Neutrophil (primary cell): ENCODE results near the gene INAVA.

Source experiments
- H3K27ac ChIP-seq: fragments of 200-600 bp; sonication (generic); 2 replicates; pipeline ENCODE4 v1.5.1; 2016; ENCODE audit warnings: mild to moderate bottlenecking, moderate library complexity
- H3K27me3 ChIP-seq: fragments of 200-600 bp; sonication (generic); 2 replicates; pipeline ENCODE4 v1.6.0; 2016; ENCODE audit warnings: mild to moderate bottlenecking
- H3K36me3 ChIP-seq: fragments of 200-600 bp; sonication (generic); 2 replicates; pipeline ENCODE4 v1.5.1; 2017
- H3K4me1 ChIP-seq, 2 experiments: fragments of 200-600 bp in 1 of 2; sonication (generic) in 1 of 2; 1 replicate in 1 of 2; 2 replicates in 1 of 2; pipeline versions ENCODE4 v1.5.1 to v1.6.1; 2013 to 2016; ENCODE audit warnings: low read depth in 1 of 2, low read length in 1 of 2, mild to moderate bottlenecking in 1 of 2, moderate library complexity in 1 of 2; ENCODE audit not compliant: control insufficient read depth in 1 of 2, insufficient read depth in 1 of 2
- H3K4me3 ChIP-seq, 2 experiments: fragments of 200-600 bp in 1 of 2; sonication (generic) in 1 of 2; 1 replicate in 1 of 2; 2 replicates in 1 of 2; pipeline ENCODE4 v1.5.1; 2013 to 2016; ENCODE audit warnings: low read depth in 1 of 2, low read length in 1 of 2, mild to moderate bottlenecking in 1 of 2, moderate library complexity in 1 of 2
- H3K9me3 ChIP-seq: fragments of 200-600 bp; sonication (generic); 2 replicates; pipeline ENCODE4 v1.5.1; 2016
- TF ChIP-seq, protein P1 (sequence below): fragments of 200-600 bp; sonication (generic); IDR thresholded peaks from 2 replicates; pipeline ENCODE4 v1.5.1; 2016; ENCODE audit warnings: antibody characterized with exemption

Gene INAVA

DNA sequence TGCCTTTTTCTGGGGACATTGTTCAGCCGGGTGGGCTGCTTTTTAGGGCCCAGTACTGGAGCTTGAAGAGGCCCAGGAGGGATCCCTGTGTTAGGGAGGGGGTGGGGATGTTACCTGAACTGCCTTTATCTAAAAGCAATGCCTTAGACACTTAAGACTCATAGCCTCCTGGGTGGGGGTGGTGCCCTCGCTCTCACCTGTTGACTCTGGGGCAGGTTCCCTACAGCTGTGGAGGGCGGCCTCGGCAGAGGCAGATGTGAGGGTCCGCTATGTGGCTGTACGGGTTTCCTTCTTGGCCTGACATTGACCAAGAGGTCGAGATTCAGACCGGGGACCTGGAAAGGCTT, 716 bp downstream of the INAVA start:
- no peaks in the 10 kb centered on the region for H3K27me3 ChIP-seq
- no peak overlapping the region for H3K27ac ChIP-seq
- no peaks in the 10 kb centered on the region for H3K9me3 ChIP-seq
- no peak overlapping the region for H3K4me3 ChIP-seq
- TF ChIP-seq, protein P1, sequence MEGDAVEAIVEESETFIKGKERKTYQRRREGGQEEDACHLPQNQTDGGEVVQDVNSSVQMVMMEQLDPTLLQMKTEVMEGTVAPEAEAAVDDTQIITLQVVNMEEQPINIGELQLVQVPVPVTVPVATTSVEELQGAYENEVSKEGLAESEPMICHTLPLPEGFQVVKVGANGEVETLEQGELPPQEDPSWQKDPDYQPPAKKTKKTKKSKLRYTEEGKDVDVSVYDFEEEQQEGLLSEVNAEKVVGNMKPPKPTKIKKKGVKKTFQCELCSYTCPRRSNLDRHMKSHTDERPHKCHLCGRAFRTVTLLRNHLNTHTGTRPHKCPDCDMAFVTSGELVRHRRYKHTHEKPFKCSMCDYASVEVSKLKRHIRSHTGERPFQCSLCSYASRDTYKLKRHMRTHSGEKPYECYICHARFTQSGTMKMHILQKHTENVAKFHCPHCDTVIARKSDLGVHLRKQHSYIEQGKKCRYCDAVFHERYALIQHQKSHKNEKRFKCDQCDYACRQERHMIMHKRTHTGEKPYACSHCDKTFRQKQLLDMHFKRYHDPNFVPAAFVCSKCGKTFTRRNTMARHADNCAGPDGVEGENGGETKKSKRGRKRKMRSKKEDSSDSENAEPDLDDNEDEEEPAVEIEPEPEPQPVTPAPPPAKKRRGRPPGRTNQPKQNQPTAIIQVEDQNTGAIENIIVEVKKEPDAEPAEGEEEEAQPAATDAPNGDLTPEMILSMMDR = no peak
- no peaks in the 10 kb centered on the region for H3K36me3 ChIP-seq
- peaks cover 40 to 64% of the 10 kb centered on the region in 2 experiments for H3K4me1 ChIP-seq

DNA sequence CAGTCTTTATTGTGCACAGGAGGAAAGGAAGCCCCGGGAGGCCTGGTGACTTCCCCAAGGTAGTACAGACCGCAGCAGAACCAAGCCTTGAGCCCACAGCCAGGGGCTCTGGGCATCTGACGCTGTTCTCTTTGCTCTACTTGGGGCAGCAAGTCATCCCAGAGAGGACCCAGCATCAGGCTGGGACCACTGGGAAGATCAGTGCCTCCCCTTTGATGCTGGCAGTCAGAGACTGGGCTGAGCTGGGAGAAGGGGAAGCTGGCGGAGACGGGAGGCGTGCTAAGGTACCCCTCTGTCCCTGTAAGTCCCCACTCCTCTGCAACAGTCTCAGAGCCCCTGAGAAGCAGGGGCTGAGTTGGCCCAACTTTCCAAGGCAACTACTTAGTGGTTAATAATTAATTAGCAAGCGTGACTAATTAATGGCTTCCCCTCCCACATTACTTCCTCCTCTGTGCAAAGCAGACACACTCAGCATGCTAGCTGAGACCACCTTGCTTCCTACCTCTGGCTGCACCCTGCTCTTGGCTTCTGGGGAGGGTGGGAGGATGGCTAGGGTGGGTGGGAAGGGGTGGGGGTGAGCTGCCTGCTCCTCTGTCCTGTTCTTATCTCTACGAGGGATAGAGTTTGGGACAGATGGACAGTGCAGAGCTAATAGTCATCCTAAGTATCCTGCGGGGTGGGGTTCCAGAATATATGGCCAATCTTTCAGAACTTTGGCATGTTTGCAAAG, 1.3 kb downstream of the INAVA start:
- Histone ChIP-seq H3K36me3 (no peaks in the 10 kb centered on the region), H3K27ac (no peak overlapping the region), H3K4me3 (no peak overlapping the region), H3K9me3 (no peaks in the 10 kb centered on the region), H3K4me1 (peaks cover 36 to 59% of the 10 kb centered on the region in 2 experiments), H3K27me3 (no peaks in the 10 kb centered on the region)
- TF ChIP-seq, protein P1 = no peak

DNA sequence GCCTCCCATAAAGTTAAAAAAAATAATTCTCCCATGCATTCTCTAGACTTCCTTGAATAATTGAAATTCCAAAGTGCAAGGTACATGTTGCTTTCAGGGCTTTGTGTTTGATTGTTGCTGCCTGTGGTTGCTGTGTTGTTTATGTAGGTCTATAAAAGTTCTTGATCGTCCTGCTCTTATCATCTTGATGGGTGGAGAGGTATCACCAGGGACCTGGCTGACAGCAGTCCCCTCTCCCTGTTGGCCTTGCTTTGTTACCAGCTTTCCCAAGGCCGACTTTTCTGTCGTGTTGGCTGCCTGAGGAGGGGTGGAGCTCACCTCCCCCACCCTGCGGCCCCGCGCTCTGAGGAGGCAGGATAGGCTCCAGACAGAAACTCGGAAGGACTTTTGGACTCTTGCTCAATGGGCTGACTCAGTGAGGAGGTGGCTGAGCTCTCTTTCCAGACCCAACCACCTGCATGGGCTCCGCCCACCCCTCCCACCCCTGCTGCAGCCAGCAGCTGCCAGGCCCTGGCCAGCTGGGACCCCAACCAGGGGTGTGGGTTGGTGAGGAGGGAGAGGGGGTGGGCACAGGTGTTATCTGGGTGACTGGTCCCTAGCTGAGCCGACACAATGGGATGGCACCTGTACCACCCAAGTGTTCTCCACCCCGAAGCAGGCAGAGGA, 2.0 kb downstream of the INAVA start:
- Histone ChIP-seq H3K4me1 (peaks cover 31 to 52% of the 10 kb centered on the region in 2 experiments), H3K9me3 (no peaks in the 10 kb centered on the region), H3K27ac (no peak overlapping the region), H3K27me3 (no peaks in the 10 kb centered on the region), H3K4me3 (no peak overlapping the region), H3K36me3 (no peaks in the 10 kb centered on the region)
- TF ChIP-seq, protein P1 = no peak

DNA sequence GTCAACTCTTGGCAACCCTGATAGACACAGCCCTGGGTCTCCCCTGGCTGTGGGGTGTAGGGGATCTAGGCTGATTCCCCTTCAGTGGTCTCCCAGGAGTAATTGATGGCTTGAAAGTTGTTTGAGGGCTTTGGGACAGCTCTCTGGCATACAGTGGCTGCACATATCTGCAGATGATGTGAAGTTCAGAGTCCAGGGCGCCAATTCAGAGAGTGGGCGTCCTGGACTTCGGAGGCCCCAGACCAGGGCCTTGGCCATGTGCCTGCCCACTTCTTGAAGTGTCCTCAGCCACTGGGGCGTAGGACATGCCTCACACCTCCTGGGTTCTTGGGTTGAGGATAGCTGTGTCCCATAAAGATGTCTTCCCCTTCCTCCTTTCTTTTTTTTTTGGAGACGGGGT, 2.6 kb downstream of the INAVA start:
- TF ChIP-seq, protein P1 = no peak
- Histone ChIP-seq H3K36me3 (no peaks in the 10 kb centered on the region), H3K4me3 (no peak overlapping the region), H3K4me1 (peaks cover 25 to 46% of the 10 kb centered on the region in 2 experiments), H3K27me3 (no peaks in the 10 kb centered on the region), H3K9me3 (no peaks in the 10 kb centered on the region), H3K27ac (no peak overlapping the region)

DNA sequence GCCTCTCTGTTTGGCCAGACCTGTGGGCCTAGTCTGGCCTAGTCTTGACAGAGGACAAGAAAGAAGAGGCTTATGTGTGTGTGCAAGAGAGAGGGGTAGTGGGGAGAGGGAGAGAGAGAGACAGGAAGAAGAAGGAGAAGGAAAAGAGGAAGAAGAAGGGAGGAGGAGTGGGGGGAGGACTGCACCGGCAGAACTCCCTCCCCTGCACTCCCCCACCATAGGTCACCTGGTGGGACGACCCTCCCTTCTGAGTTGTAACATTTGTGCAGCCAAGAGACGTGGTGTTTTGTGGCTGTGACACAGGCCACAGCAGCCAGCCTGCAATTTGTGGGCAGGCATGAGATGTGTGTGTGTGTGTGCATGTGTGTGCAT, 4.3 kb downstream of the INAVA start:
- no peaks in the 10 kb centered on the region for H3K9me3 ChIP-seq
- no peaks in the 10 kb centered on the region for H3K36me3 ChIP-seq
- no peaks in the 10 kb centered on the region for H3K27me3 ChIP-seq
- peak overlapping the region; percentile 13 for H3K27ac ChIP-seq
- H3K4me1 ChIP-seq = peaks cover 35 to 57% of the 10 kb centered on the region in 2 experiments
- TF ChIP-seq, protein P1 = no peak
- H3K4me3 ChIP-seq = no peak overlapping the region
